GM13977 (cell line): ENCODE results near the gene PHRF1.

ENCODE experiments used
- DNase-seq: peaks from one replicate; pipeline ENCODE4 v3.0.0; 2012; ENCODE audit warnings: low spot score
- CTCF ChIP-seq: IDR thresholded peaks from 2 replicates; pipeline ENCODE4 v1.5.1; 2012; ENCODE audit warnings: mild to moderate bottlenecking, control low read depth; ENCODE audit not compliant: insufficient read depth; ENCODE audit errors: extremely low read depth, missing control alignments
- in situ Hi-C: fragments of 300-500 bp; cut with MboI; formaldehyde crosslinking; loops from one replicate; pipeline ENCODE4 v1.12.0; 2022; ENCODE audit warnings: low sequenced_read_pairs, low pct_unique_long_range_greater_than_20kb, mixed read lengths, inconsistent platforms; ENCODE audit not compliant: unreplicated experiment

Gene PHRF1

GRCh38 chr11:574632-575312, 1.5 kb upstream of the PHRF1 start:
- TF ChIP-seq CTCF: no peak
- in situ Hi-C loops: no loop called here
- DNase-seq: no peak

GRCh38 chr11:575313-575995, 816 bp upstream of the PHRF1 start:
- TF ChIP-seq CTCF: no peak
- DNase-seq: no peak
- in situ Hi-C loops: no loop called here

- no peak for DNase-seq
- no peak for TF ChIP-seq CTCF
- in situ Hi-C loops: no loop called here
Observed at GRCh38 chr11:576811-577610, 741 bp downstream of the PHRF1 start.

GRCh38 chr11:577611-577894, 1.3 kb downstream of the PHRF1 start:
- no peak for TF ChIP-seq CTCF
- DNase-seq: no peak
- in situ Hi-C loops: no loop called here

GRCh38 chr11:578276-579035, 2.2 kb downstream of the PHRF1 start:
- no peak for DNase-seq
- TF ChIP-seq CTCF: no peak
- in situ Hi-C loops: no loop called here
